Adrenal gland (tissue), 5 donors: ENCODE measurements around the gene ZFHX2.

ENCODE experiments used
- CTCF ChIP-seq, 6 experiments: fragments of 450-650 bp in 4 of 6; fragments of 200-600 bp in 2 of 6; sonication (generic) in 1 of 6; IDR thresholded peaks; 1 replicate in 5 of 6; 2 replicates in 1 of 6; pipeline versions ENCODE4 v1.5.1 to v1.8.0; 2016 to 2021; ENCODE audit warnings: antibody characterized with exemption in 6 of 6, mild to moderate bottlenecking in 2 of 6, moderate library complexity in 1 of 6
- POLR2A ChIP-seq, 2 donors: fragments of 450-650 bp; IDR thresholded peaks; one replicate each; pipeline ENCODE4 v1.6.1; 2017; ENCODE audit warnings: antibody characterized with exemption in 2 of 2, mild to moderate bottlenecking in 2 of 2, moderate library complexity in 1 of 2
- donor health status: DM: no; HTN: no; CAD: no.

DNA sequence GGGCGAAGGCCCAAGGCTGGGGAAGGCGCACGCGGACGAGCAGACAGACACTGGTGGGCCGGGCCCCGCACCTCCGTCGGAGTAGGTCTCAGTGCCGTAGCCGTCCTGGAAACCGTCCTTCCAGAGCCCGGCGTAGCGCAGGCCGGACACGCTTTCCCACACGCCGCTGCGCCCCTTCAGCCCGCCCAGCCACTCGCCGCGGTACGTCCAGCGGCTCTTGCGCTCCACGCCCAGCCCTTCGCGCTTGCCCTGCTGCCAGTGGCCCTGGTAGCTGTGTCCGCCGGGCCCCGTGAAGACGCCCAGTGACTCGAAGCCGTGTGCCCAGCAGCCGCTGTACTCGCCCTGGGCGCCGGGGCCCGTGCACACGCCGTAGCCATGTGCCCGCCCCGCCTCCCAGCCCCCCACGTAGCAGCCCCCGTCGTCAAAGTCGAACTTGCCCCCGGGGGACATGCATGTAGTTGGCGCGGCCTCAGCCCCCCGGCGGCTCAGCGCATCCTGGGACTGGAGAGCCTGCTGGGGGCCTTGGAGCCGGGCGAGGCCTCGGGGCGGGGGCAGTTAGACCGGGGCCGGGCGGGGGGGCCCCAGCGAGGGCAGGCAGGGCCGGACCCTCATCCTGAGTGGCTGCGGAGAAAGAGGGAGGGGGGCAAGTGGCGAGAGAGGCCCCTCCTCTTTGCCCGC, 25.6 kb upstream of the ZFHX2 start:
- TF ChIP-seq CTCF (IDR thresholded peaks at IDR 0.05) (no peak), POLR2A (IDR thresholded peaks at IDR 0.05) (no peak)
